GM12872 (cell line): ENCODE results near the gene GRIK5.

Experiments
- TF ChIP-seq, protein P1 (sequence below): IDR thresholded peaks from 3 replicates; pipeline ENCODE4 v1.5.1; 2011; ENCODE audit warnings: low read depth, mild to moderate bottlenecking, low read length, moderate library complexity; ENCODE audit not compliant: insufficient read depth

Gene GRIK5

DNA sequence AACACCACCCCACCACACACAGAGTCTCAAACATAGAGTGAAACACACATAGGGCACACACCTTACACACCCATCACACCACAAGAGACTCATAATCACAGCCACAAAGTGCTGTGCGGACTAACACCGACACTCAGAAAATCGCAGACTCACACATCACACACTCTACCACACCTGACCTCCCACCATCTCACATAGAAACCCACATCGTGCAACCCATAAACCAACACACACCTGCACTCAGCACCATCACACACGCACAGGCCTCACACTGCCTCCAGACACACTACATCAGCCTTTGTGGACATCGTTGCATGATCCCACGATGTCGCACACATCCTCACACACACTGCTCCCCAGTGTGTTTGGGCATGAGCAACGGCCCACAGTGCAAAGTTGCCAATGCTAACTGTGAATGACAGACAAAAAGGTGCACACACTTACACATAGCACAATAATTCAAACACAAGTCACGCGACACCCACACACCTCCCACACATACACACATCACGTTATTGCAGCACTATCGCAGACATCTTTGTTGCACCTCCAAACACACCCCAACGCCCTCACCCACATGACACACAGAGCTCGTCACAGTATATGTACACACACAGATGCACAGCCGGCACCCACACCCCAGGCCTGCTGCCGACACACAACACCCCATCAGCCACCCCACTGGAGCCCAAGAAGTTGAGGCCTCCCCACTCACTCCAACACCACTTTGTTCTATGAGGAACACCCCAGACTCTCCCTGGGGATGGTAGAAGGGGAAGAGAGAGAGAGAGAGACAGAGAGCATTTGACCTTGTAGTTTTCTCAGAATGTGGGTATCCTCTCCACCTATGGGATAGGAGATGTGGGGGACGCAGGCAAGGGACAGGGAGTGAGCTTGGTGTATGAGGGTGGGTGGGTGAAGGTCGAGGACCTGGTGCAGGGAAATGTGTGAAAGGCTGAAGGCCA lies 74.7 kb downstream of the GRIK5 start:
- TF ChIP-seq, protein P1, sequence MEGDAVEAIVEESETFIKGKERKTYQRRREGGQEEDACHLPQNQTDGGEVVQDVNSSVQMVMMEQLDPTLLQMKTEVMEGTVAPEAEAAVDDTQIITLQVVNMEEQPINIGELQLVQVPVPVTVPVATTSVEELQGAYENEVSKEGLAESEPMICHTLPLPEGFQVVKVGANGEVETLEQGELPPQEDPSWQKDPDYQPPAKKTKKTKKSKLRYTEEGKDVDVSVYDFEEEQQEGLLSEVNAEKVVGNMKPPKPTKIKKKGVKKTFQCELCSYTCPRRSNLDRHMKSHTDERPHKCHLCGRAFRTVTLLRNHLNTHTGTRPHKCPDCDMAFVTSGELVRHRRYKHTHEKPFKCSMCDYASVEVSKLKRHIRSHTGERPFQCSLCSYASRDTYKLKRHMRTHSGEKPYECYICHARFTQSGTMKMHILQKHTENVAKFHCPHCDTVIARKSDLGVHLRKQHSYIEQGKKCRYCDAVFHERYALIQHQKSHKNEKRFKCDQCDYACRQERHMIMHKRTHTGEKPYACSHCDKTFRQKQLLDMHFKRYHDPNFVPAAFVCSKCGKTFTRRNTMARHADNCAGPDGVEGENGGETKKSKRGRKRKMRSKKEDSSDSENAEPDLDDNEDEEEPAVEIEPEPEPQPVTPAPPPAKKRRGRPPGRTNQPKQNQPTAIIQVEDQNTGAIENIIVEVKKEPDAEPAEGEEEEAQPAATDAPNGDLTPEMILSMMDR, result no peak

DNA sequence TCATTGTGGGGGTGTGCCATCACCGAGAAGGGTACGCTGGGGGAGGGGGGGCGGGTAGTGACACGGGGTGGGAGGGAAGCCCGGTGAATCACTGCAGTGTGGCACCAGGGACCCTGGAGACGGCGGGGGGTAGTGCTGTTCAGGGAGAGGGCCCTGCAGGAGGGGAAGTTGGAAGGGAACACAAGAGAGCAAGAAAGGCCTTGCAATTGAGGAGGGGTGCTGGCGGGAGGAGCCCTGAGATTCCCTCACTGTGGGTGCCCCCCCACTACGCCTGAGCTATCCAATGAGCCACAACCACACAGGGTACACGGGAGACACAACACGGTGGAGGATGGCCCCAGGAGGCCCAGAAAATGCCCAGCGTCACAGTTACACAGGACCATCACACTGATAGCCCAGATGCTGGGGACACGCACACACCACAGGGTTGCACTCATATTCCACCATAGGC lies 75.5 kb downstream of the GRIK5 start:
- TF ChIP-seq, protein P1, result no peak

DNA sequence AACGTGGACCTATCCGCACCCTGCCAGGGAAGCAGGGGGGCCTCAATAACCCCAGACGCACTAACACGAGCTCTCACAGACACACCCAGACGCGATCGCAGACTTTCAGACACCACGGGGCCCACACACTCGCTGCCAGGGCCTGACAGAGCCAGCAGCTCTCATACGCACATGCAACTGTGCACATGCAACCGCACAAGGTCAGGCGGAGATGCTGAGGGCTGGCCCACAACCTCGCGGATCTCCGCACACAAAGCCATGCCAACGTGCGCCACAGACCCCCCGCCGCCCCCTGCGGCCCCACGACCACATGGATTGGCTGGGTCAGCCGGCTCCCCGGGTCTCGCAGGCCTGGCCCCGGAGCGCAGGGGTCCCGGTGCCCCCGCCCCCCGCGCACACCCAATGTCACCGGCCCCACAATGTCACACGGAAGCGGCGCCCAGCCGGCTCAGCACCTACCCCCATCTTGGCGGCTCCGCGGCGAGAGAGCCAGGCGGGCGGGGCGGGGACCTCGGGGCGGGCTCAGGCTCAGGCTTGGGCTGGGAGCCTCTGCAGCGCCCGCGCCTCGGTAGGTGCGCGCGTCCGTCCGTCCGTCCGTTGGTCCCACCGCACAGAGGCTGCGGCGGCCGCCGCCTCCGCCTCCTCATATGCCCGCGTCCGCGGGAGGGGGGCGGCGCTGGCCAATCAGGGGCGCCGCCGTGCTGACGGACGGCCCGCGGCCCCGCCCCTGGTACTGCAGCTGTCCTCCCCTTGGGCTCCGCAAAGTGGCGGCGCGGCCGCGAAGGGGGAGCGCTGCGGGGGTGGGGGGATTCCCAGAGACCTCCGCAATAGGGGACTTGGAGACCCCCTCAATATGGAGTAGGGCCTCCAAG lies 76.2 kb downstream of the GRIK5 start, which contains the start of gene ATP1A3:
ATP1A3 (minus strand) TSS at position 619 of the 872 bp plus-strand sequence; CDS start at position 465, 154 bp downstream.
- TF ChIP-seq, protein P1, result no peak

DNA sequence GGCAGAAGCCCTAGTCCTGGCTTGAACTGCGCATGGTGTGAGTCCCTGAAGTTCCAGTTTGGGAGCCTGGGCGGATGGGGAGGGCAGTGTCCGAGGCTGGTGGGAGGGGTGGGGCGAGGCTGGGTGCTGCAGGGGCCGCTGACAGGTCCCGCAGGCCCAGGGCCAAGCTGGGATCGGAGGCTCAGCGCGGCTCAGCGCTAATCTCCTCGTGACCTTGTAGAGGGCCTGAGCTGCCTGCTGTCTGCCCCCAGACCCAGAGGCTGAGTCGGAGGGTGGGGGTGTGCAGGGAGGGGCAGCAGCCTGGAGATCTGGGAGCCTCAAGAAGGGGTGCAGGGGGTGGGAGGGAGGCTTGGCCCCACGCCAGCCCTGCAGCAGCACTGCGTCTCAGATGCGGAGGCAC lies 79.0 kb downstream of the GRIK5 start:
- TF ChIP-seq, protein P1, result no peak

DNA sequence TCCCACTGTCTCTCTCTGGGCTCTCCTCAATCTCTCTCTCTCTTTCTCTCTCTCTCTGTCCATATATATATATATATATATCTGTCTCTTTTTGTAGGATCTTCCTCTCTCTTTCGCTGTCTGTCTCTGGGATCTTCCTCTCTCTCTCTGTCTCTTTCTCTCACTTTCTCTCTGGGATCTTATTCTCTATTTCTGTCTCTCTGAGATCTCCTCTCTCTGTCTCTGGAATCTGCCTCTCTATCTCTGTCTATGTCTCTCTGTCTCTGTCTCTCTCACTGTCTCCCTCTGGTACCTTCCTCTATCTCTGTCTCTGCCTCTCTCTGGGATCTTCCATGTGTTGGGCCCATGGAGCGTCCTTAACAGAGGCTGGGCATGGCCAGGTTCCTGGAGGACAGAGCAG lies 79.4 kb downstream of the GRIK5 start:
- TF ChIP-seq, protein P1, result no peak

DNA sequence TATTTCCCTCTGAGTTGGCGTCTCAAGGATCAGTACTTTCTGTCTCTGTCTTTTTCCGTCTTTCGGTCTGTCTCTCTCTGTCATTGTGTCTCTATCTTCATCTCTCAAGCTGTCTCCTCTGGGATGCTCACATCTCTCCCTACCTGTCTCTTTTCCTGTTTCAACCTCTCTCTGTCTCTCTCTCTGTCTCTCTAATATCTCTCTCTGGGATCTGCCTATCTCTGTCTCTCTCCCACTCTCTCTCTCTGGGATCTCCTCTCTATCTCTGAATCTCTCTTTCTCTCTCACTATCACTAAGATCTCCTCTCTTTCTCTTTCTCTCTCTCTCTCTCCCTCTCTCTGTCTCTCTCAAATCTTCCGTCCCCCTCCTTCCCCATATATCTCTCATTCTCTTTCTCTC lies 80.0 kb downstream of the GRIK5 start:
- TF ChIP-seq, protein P1, result no peak

DNA sequence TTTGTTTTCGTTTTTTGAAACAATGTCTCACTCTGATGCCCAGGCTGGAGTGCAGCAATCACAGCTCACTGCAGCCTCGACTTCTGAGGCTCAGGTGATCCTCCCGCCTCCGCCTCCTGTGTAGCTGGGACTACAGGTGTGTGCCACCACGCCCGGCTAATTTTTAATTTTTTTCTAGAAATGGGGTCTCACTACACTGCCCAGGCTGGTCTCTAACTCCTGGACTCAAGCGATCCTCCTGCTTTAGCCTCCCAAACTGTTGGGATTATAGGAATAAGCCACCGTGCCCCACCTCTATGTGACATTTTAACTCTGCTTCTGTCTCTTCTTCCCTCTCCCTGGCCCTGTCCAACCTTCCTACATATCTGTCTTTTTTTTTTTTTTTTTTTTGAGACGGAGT lies 81.1 kb downstream of the GRIK5 start:
- TF ChIP-seq, protein P1, result no peak
